ENCODE data around the gene CD244.
"Not testable (repeated sequence)": the region's sequence is repeated elsewhere in the genome, so short reads cannot be mapped to it uniquely, and the experiment has no call there.

DNA sequence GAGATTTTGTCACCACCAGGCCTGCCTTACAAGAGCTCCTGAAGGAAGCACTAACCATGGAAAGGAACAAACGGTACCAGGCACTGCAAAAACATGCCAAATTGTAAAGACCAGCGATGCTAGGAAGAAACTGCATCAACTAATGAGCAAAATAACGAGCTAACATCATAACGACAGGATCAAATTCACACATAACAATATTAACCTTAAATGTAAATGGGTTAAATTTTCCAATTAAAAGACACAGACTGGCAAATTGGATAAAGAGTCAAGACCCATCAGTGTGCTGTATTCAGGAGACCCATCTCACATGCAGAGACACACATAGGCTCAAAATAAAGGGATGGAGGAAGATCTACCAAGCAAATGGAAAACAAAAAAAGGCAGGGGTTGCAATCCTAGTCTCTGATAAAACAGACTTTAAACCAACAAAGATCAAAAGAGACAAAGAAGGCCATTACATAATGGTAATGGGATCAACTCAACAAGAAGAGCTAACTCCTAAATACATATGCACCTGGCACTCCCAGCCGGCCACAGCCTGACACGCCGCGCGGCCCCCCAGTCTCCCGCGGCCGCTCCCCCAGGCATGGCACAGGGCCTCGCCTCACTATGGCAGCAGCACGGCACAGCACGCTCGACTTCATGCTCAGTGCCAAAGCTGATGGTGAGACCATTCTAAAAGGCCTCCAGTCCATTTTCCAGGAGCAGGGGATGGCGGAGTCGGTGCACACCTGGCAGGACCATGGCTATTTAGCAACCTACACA lies 31.9 kb upstream of the CD244 start:
- TF ChIP-seq, protein P1, sequence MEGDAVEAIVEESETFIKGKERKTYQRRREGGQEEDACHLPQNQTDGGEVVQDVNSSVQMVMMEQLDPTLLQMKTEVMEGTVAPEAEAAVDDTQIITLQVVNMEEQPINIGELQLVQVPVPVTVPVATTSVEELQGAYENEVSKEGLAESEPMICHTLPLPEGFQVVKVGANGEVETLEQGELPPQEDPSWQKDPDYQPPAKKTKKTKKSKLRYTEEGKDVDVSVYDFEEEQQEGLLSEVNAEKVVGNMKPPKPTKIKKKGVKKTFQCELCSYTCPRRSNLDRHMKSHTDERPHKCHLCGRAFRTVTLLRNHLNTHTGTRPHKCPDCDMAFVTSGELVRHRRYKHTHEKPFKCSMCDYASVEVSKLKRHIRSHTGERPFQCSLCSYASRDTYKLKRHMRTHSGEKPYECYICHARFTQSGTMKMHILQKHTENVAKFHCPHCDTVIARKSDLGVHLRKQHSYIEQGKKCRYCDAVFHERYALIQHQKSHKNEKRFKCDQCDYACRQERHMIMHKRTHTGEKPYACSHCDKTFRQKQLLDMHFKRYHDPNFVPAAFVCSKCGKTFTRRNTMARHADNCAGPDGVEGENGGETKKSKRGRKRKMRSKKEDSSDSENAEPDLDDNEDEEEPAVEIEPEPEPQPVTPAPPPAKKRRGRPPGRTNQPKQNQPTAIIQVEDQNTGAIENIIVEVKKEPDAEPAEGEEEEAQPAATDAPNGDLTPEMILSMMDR (IDR thresholded peaks at IDR 0.05): not testable (repeated sequence)
- not testable (repeated sequence) for TF ChIP-seq ZFX (IDR thresholded peaks at IDR 0.05; ENCODE audit: borderline replicate concordance)

All from 22Rv1 (cell line).